CD4-positive, alpha-beta T cell (primary cell): ENCODE results near the gene SH3RF3. TPM values are rescaled to one million over a fixed set of nuclear protein-coding genes. Genes with fewer than 3 reads are reported as not detected.

Experiments
- ATAC-seq: fragments of 200-7000 bp; cut with Tn5 transposase; one replicate; pipeline ENCODE4 v1.10.0; 2022; ENCODE audit warnings: mild to moderate bottlenecking; ENCODE audit not compliant: poor library complexity
- CTCF ChIA-PET: fragments of 350-600 bp; sonication (Branson Sonifier 250); formaldehyde crosslinking; loops from one replicate; lab custom pipeline; 2021; ENCODE audit warnings: antibody characterized with exemption, inconsistent platforms; lab: Charles Lee
- POLR2A ChIA-PET: fragments of 350-600 bp; sonication (Branson Sonifier 250); formaldehyde crosslinking; loops from one replicate; lab custom pipeline; 2021; ENCODE audit warnings: antibody characterized with exemption, inconsistent platforms; lab: Charles Lee
- DNase-seq, 14 experiments: peaks; one replicate each; pipeline ENCODE4 v3.0.0-alpha.2; 2013 to 2020; ENCODE audit warnings: mixed read lengths in 2 of 14
- H3K27ac ChIP-seq, 2 donors: one replicate each; pipeline versions ENCODE4 v1.5.1 to v1.7.0; 2013; ENCODE audit warnings: low read length in 2 of 2, low read depth in 1 of 2, mild to moderate bottlenecking in 1 of 2
- H3K27me3 ChIP-seq, 2 experiments: 1 replicate in 1 of 2; 2 replicates in 1 of 2; pipeline versions ENCODE4 v1.6.1 to v1.7.0; 2013; ENCODE audit warnings: low read length in 2 of 2, control low read depth in 1 of 2, mild to moderate bottlenecking in 1 of 2, moderate library complexity in 1 of 2; ENCODE audit not compliant: insufficient read depth in 2 of 2, control insufficient read depth in 1 of 2
- H3K36me3 ChIP-seq: one replicate; pipeline ENCODE4 v1.6.1; 2013; ENCODE audit warnings: low read length, control low read depth; ENCODE audit not compliant: insufficient read depth
- H3K4me1 ChIP-seq: one replicate; pipeline ENCODE4 v1.6.1; 2013; ENCODE audit warnings: low read length, control low read depth; ENCODE audit not compliant: insufficient read depth
- H3K4me3 ChIP-seq: one replicate; pipeline ENCODE4 v1.5.1; 2013; ENCODE audit warnings: mild to moderate bottlenecking, low read length, moderate library complexity
- H3K9me3 ChIP-seq, 2 experiments: 1 replicate in 1 of 2; 2 replicates in 1 of 2; pipeline versions ENCODE4 v1.6.1 to v1.7.0; 2013; ENCODE audit warnings: low read length in 2 of 2, mild to moderate bottlenecking in 2 of 2, control low read depth in 1 of 2, moderate library complexity in 1 of 2; ENCODE audit not compliant: control insufficient read depth in 1 of 2, insufficient read depth in 1 of 2
- H3K27ac Mint-ChIP-seq: one replicate; pipeline ENCODE4 v1.8.0; 2020; ENCODE audit warnings: mixed read lengths
- H3K27me3 Mint-ChIP-seq: one replicate; pipeline ENCODE4 v1.8.0; 2021; ENCODE audit warnings: mixed read lengths
- H3K36me3 Mint-ChIP-seq: one replicate; pipeline ENCODE4 v1.8.0; 2021; ENCODE audit warnings: low read depth, mixed read lengths
- H3K4me1 Mint-ChIP-seq: one replicate; pipeline ENCODE4 v1.8.0; 2021; ENCODE audit warnings: low read depth, mixed read lengths
- H3K4me3 Mint-ChIP-seq: one replicate; pipeline ENCODE4 v1.8.0; 2020; ENCODE audit warnings: mild to moderate bottlenecking, mixed read lengths
- H3K9me3 Mint-ChIP-seq: one replicate; pipeline ENCODE4 v1.8.0; 2020; ENCODE audit warnings: mixed read lengths
- intact Hi-C, 2 experiments: fragments of 100-400 bp; cut with DNase I in 1 of 2; cut with micrococcal nuclease in 1 of 2; formaldehyde crosslinking; loops; one replicate each; pipeline versions ENCODE4 v1.15.1 to v1.9.0; 2023 to 2025; cut with DNase I, micrococcal nuclease
- total RNA-seq, 174 experiments: library from RNA in 2 of 174; stranded (reverse) in 2 of 174; gene quantifications; one replicate each; pipeline ENCODE4 v1.2.3 and lab custom pipeline; 2021 to 2026
- TF ChIP-seq, protein P1 (sequence below): fragments of 200-600 bp; IDR thresholded peaks from one replicate; pipeline ENCODE4 v1.8.0; 2022; ENCODE audit warnings: antibody characterized with exemption, mild to moderate bottlenecking

The SH3RF3 gene
- total RNA-seq, 2 experiments from 2014 or later, result 5.2 to 5.9 TPM

DNA sequence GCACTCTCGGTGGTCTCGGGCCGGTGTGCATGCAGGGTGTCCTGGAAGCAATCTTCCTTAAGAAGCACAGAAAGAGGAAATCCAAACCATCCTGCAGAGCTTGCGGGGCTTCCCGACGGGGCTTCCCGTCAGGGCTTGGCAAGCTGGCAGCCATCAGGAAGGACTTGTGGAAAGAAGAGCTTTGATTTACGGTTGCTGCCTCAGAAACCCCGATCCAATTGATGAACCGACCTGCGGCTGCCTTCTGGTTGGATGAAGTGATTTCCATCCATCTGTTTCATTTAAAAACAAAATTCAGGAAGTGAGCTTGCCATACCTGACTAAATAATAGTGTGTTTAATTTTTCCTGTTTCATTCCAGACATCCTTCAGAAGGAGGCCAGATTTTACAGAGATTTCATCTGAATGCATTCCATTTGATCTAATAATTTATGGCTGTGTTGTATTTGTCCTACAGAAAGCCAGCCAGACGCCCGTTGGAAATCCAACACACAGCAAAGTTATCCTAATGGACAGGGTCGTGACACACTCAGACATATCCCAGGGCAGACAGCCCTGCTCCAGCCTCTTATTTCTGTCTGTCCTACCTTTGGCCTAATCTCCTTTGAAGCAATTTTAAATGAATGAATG lies 343.4 kb downstream of the SH3RF3 start:
- intact Hi-C loops, result no loop called here
- H3K4me1 ChIP-seq, result no peaks in the 10 kb centered on the region
- no peaks in the 10 kb centered on the region for H3K9me3 ChIP-seq
- H3K27me3 ChIP-seq, result no peaks in the 10 kb centered on the region
- Mint-ChIP-seq H3K27me3 (no peaks in the 10 kb centered on the region), H3K27ac (no peak overlapping the region), H3K9me3 (no peaks in the 10 kb centered on the region), H3K4me1 (no peaks in the 10 kb centered on the region), H3K4me3 (no peak overlapping the region), H3K36me3 (peaks cover 5% of the 10 kb centered on the region)
- no peak overlapping the region for H3K27ac ChIP-seq
- no peak for DNase-seq
- no peaks in the 10 kb centered on the region for H3K36me3 ChIP-seq
- POLR2A ChIA-PET, result no interaction called here
- TF ChIP-seq, protein P1, sequence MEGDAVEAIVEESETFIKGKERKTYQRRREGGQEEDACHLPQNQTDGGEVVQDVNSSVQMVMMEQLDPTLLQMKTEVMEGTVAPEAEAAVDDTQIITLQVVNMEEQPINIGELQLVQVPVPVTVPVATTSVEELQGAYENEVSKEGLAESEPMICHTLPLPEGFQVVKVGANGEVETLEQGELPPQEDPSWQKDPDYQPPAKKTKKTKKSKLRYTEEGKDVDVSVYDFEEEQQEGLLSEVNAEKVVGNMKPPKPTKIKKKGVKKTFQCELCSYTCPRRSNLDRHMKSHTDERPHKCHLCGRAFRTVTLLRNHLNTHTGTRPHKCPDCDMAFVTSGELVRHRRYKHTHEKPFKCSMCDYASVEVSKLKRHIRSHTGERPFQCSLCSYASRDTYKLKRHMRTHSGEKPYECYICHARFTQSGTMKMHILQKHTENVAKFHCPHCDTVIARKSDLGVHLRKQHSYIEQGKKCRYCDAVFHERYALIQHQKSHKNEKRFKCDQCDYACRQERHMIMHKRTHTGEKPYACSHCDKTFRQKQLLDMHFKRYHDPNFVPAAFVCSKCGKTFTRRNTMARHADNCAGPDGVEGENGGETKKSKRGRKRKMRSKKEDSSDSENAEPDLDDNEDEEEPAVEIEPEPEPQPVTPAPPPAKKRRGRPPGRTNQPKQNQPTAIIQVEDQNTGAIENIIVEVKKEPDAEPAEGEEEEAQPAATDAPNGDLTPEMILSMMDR, result no peak
- no peak overlapping the region for H3K4me3 ChIP-seq
- CTCF ChIA-PET, result no interaction called here
- ATAC-seq, result no peak

GRCh38 chr2:109472974-109473373 lies 344.0 kb downstream of the SH3RF3 start:
- no peak for DNase-seq
- Mint-ChIP-seq H3K27me3 (no peaks in the 10 kb centered on the region), H3K4me3 (no peak overlapping the region), H3K36me3 (peaks cover 4% of the 10 kb centered on the region), H3K27ac (no peak overlapping the region), H3K9me3 (no peaks in the 10 kb centered on the region), H3K4me1 (no peaks in the 10 kb centered on the region)
- Histone ChIP-seq H3K4me3 (no peak overlapping the region), H3K36me3 (no peaks in the 10 kb centered on the region), H3K27me3 (no peaks in the 10 kb centered on the region), H3K4me1 (no peaks in the 10 kb centered on the region), H3K9me3 (no peaks in the 10 kb centered on the region), H3K27ac (no peak overlapping the region)
- TF ChIP-seq, protein P1, result no peak
- intact Hi-C loops, result no loop called here
- no peak for ATAC-seq
- POLR2A ChIA-PET, result no interaction called here
- CTCF ChIA-PET, result no interaction called here

GRCh38 chr2:109473616-109474318 lies 344.8 kb downstream of the SH3RF3 start:
- no peak for ATAC-seq
- Mint-ChIP-seq H3K27ac (no peak overlapping the region), H3K4me1 (no peaks in the 10 kb centered on the region), H3K4me3 (no peak overlapping the region), H3K27me3 (no peaks in the 10 kb centered on the region), H3K9me3 (no peaks in the 10 kb centered on the region), H3K36me3 (no peaks in the 10 kb centered on the region)
- Histone ChIP-seq H3K4me3 (no peak overlapping the region), H3K27me3 (no peaks in the 10 kb centered on the region), H3K9me3 (no peaks in the 10 kb centered on the region), H3K4me1 (no peaks in the 10 kb centered on the region), H3K27ac (no peak overlapping the region), H3K36me3 (no peaks in the 10 kb centered on the region)
- no peak for DNase-seq
- intact Hi-C loops, result no loop called here
- TF ChIP-seq, protein P1, result no peak
- ChIA-PET CTCF (no interaction called here), POLR2A (no interaction called here)
